H1 (cell line): Measurements from ENCODE around the gene DUOXA2. TPM values are rescaled to one million over a fixed set of nuclear protein-coding genes. Genes with fewer than 3 reads are reported as not detected.

ENCODE experiments used
- CTCF ChIA-PET: fragments of 300-600 bp; sonication (Branson Sonifier 250); formaldehyde crosslinking; loops from one replicate; lab custom pipeline; 2021; ENCODE audit not compliant: partially characterized antibody; lab: Charles Lee
- POLR2A ChIA-PET: fragments of 300-600 bp; sonication (Branson Sonifier 250); formaldehyde crosslinking; loops from one replicate; lab custom pipeline; 2021; ENCODE audit warnings: inconsistent platforms; ENCODE audit not compliant: partially characterized antibody; lab: Charles Lee
- DNase-seq, 2 experiments: peaks; one replicate each; pipeline versions ENCODE4 v3.0.0 to v3.0.0-alpha.2; 2010 to 2022; ENCODE audit warnings: low spot score in 2 of 2, low read depth in 1 of 2, mixed read lengths in 1 of 2
- FAIRE-seq: peaks from 2 replicates; lab custom pipeline; 2011; peaks lifted over from hg19 to GRCh38; lab: Jason Lieb, UNC
- H2AFZ ChIP-seq: 2 replicates; pipeline ENCODE4 v1.8.1; 2012; ENCODE audit warnings: low read length, inconsistent platforms
- H2AK5ac ChIP-seq: 2 replicates; pipeline ENCODE4 v1.6.1; 2013; ENCODE audit warnings: low read depth, low read length
- H2BK120ac ChIP-seq: replicated peaks from 2 replicates; pipeline ENCODE3; 2013; ENCODE audit warnings: low read depth, low read length, inconsistent platforms
- H2BK12ac ChIP-seq: 2 replicates; pipeline ENCODE4 v1.6.1; 2013; ENCODE audit warnings: low read depth, low read length
- H2BK15ac ChIP-seq: 2 replicates; pipeline ENCODE4 v1.6.1; 2013; ENCODE audit warnings: low read length
- H2BK20ac ChIP-seq: 2 replicates; pipeline ENCODE4 v1.6.1; 2013; ENCODE audit warnings: low read length
- H2BK5ac ChIP-seq: 2 replicates; pipeline ENCODE4 v1.6.1; 2013; ENCODE audit warnings: low read depth, low read length
- H3K14ac ChIP-seq: 2 replicates; pipeline ENCODE4 v1.6.1; 2013; ENCODE audit warnings: inconsistent platforms; ENCODE audit not compliant: insufficient read length
- H3K18ac ChIP-seq: 2 replicates; pipeline ENCODE4 v1.6.1; 2013; ENCODE audit warnings: low read length; ENCODE audit errors: extremely low read depth
- H3K23ac ChIP-seq: 2 replicates; pipeline ENCODE4 v1.6.1; 2013; ENCODE audit warnings: inconsistent platforms; ENCODE audit not compliant: insufficient read length
- H3K23me2 ChIP-seq: 2 replicates; pipeline ENCODE4 v1.6.1; 2013; ENCODE audit warnings: low read depth, low read length
- H3K27ac ChIP-seq: 2 replicates; pipeline ENCODE4 v1.6.1; 2011; ENCODE audit warnings: low read depth, low read length, inconsistent platforms
- H3K27me3 ChIP-seq, 4 experiments: replicated peaks in 1 of 4; 1 replicate in 1 of 4; 2 replicates in 3 of 4; pipeline versions ENCODE4 v1.6.1 to v1.8.1; 2011 to 2013; ENCODE audit warnings: low read length in 3 of 4, mild to moderate bottlenecking in 3 of 4, inconsistent platforms in 2 of 4, mixed read lengths in 2 of 4, moderate library complexity in 1 of 4; ENCODE audit not compliant: control insufficient read depth in 3 of 4, insufficient read depth in 3 of 4; ENCODE audit errors: extremely low read depth in 1 of 4
- H3K36me3 ChIP-seq, 4 experiments: 2 replicates each; pipeline versions ENCODE4 v1.6.1 to v1.8.1; 2011 to 2013; ENCODE audit warnings: mild to moderate bottlenecking in 4 of 4, low read length in 3 of 4, moderate library complexity in 2 of 4, control low read depth in 1 of 4, inconsistent platforms in 1 of 4; ENCODE audit not compliant: insufficient read depth in 4 of 4, control insufficient read depth in 2 of 4
- H3K4ac ChIP-seq: replicated peaks from 2 replicates; pipeline ENCODE3; 2013; ENCODE audit warnings: low read length, low read depth, mixed read lengths, inconsistent platforms; ENCODE audit not compliant: insufficient read length
- H3K4me1 ChIP-seq, 4 experiments: replicated peaks in 1 of 4; 1 replicate in 1 of 4; 2 replicates in 3 of 4; pipeline versions ENCODE4 v1.6.1 to v1.8.1; 2011 to 2013; ENCODE audit warnings: low read length in 3 of 4, inconsistent platforms in 2 of 4, mixed read lengths in 1 of 4; ENCODE audit not compliant: insufficient read depth in 4 of 4, control insufficient read depth in 3 of 4
- H3K4me2 ChIP-seq, 2 experiments: 2 replicates each; pipeline versions ENCODE4 v1.6.1 to v1.8.1; 2011 to 2013; ENCODE audit warnings: low read depth in 2 of 2, low read length in 2 of 2, control low read depth in 1 of 2, inconsistent platforms in 1 of 2, mild to moderate bottlenecking in 1 of 2; ENCODE audit not compliant: insufficient read depth in 1 of 2
- H3K4me3 ChIP-seq, 4 experiments: fragments of 200-600, 300-600 bp in 1 of 4; sonication (generic), shearing (Covaris generic), sonication (Bioruptor Twin) in 1 of 4; 2 replicates each; pipeline versions ENCODE4 v1.5.1 to v1.8.1; 2011 to 2016; ENCODE audit warnings: low read length in 4 of 4, low read depth in 3 of 4, control low read depth in 2 of 4, inconsistent platforms in 2 of 4, mild to moderate bottlenecking in 2 of 4, mixed read lengths in 1 of 4, moderate library complexity in 1 of 4; ENCODE audit not compliant: insufficient read depth in 2 of 4; ENCODE audit errors: extremely low read depth in 1 of 4
- H3K56ac ChIP-seq: replicated peaks from 2 replicates; pipeline ENCODE3; 2013; ENCODE audit warnings: low read depth, mild to moderate bottlenecking, mixed read lengths, low read length, inconsistent platforms; ENCODE audit not compliant: insufficient read length
- H3K79me1 ChIP-seq: 2 replicates; pipeline ENCODE4 v1.6.1; 2013; ENCODE audit warnings: low read depth, low read length, control low read depth
- H3K79me2 ChIP-seq, 2 experiments: 2 replicates each; pipeline versions ENCODE4 v1.6.1 to v1.8.1; 2012 to 2013; ENCODE audit warnings: low read length in 2 of 2, mild to moderate bottlenecking in 2 of 2, inconsistent platforms in 1 of 2; ENCODE audit not compliant: insufficient read depth in 2 of 2, control insufficient read depth in 1 of 2
- H3K9ac ChIP-seq, 4 experiments: replicated peaks in 1 of 4; 1 replicate in 1 of 4; 2 replicates in 3 of 4; pipeline versions ENCODE4 v1.6.1 to v1.8.1; 2011 to 2013; ENCODE audit warnings: low read depth in 3 of 4, low read length in 3 of 4, control low read depth in 2 of 4, mild to moderate bottlenecking in 2 of 4, moderate library complexity in 2 of 4, inconsistent platforms in 1 of 4; ENCODE audit errors: extremely low read depth in 1 of 4
- H3K9me3 ChIP-seq, 2 experiments: 2 replicates each; pipeline versions ENCODE4 v1.6.1 to v1.8.1; 2012 to 2013; ENCODE audit warnings: mild to moderate bottlenecking in 2 of 2, moderate library complexity in 2 of 2, control low read depth in 1 of 2, inconsistent platforms in 1 of 2, low read depth in 1 of 2, low read length in 1 of 2, mixed read lengths in 1 of 2; ENCODE audit not compliant: insufficient read depth in 2 of 2
- H4K20me1 ChIP-seq, 2 experiments: replicated peaks in 1 of 2; 2 replicates each; pipeline versions ENCODE3 to v1.8.1; 2011 to 2013; ENCODE audit warnings: inconsistent platforms in 2 of 2, low read length in 2 of 2, mild to moderate bottlenecking in 1 of 2; ENCODE audit not compliant: insufficient read depth in 2 of 2, control insufficient read depth in 1 of 2
- H4K5ac ChIP-seq: 2 replicates; pipeline ENCODE4 v1.6.1; 2013; ENCODE audit warnings: low read length, low read depth, mixed read lengths, inconsistent platforms; ENCODE audit not compliant: insufficient read length
- H4K8ac ChIP-seq: 2 replicates; pipeline ENCODE4 v1.8.0; 2013; ENCODE audit warnings: mild to moderate bottlenecking, moderate library complexity, low read length, inconsistent platforms; ENCODE audit not compliant: insufficient read depth; ENCODE audit errors: extremely low read depth
- H4K91ac ChIP-seq: replicated peaks from 2 replicates; pipeline ENCODE3; 2013; ENCODE audit warnings: low read length, mixed read lengths, inconsistent platforms; ENCODE audit not compliant: insufficient read length
- HDAC6 ChIP-seq: IDR thresholded peaks from one replicate; pipeline ENCODE4 v1.7.1; 2012; ENCODE audit warnings: low read depth, mild to moderate bottlenecking, inconsistent platforms, low read length, moderate library complexity
- WGBS, 2 experiments: shearing (Covaris generic) in 1 of 2; methylation state at CpG; one replicate each; pipeline versions ENCODE4 v1.1.6 to v1.1.7; 2013 to 2015; ENCODE audit warnings: low lambda C conversion rate in 2 of 2, mixed read lengths in 2 of 2, inconsistent platforms in 1 of 2, low coverage in 1 of 2, missing lambda C conversion rate in 1 of 2; ENCODE audit not compliant: insufficient replicate concordance in 2 of 2, insufficient coverage in 1 of 2, insufficient read length in 1 of 2; ENCODE audit errors: extremely low coverage in 1 of 2, missing lambda C conversion rate in 1 of 2; 5-methylcytosine and 5-hydroxymethylcytosine counted together
- polyA plus RNA-seq, 7 experiments: library from polyadenylated mRNA; depleted of rRNA in 3 of 7; stranded (reverse) in 5 of 7; unstranded in 2 of 7; fragments of >200 nt in 5 of 7; fragments of 200-250 nt in 2 of 7; gene quantifications; 1 replicate in 5 of 7; 2 replicates in 1 of 7; 4 replicates in 1 of 7; pipeline versions ENCODE4 v1.2.1 to v1.2.3, GENCODE V29; 2011 to 2013; ENCODE audit warnings: missing spikeins in 2 of 7, mixed read lengths in 2 of 7
- total RNA-seq: library from RNA; stranded (reverse); fragmentation: NEBNext Ultra II Directional; extraction: Animal tissue kit (Norgen Biotek cat#: 25700); gene quantifications from 2 replicates; pipeline ENCODE4 v1.2.1, GENCODE V29; 2021

The DUOXA2 gene
- total and polyA plus RNA-seq, 2 of the 8 experiments (the other 6 are each of a cell fraction or from before 2014, with no cell fraction given): 0.05 TPM; not detected in 1

- Histone ChIP-seq H4K5ac (no peak overlapping the region), H3K79me1 (no peaks in the 10 kb centered on the region), H2BK120ac (no peak overlapping the region), H3K23ac (no peak overlapping the region), H3K4me3 (no peak overlapping the region), H2BK15ac (no peak overlapping the region), H3K36me3 (no peaks in the 10 kb centered on the region), H2AK5ac (no peak overlapping the region), H3K4ac (no peak overlapping the region), H2AFZ (no peak overlapping the region), H3K79me2 (no peaks in the 10 kb centered on the region), H4K20me1 (no peaks in the 10 kb centered on the region), H4K91ac (no peak overlapping the region), H3K18ac (no peak overlapping the region), H2BK20ac (no peak overlapping the region), H4K8ac (no peak overlapping the region), H3K4me1 (no peaks in the 10 kb centered on the region; a peak in 1 of 7 replicates), H2BK12ac (no peak overlapping the region), H3K9ac (no peak overlapping the region), H3K9me3 (no peaks in the 10 kb centered on the region), H3K23me2 (no peaks in the 10 kb centered on the region), H2BK5ac (no peak overlapping the region), H3K27me3 (no peaks in the 10 kb centered on the region), H3K4me2 (no peak overlapping the region), H3K14ac (no peak overlapping the region), H3K56ac (no peak overlapping the region), H3K27ac (no peak overlapping the region)
- POLR2A ChIA-PET: no interaction called here
- CTCF ChIA-PET: no interaction called here
- no peak for DNase-seq
- no peak for FAIRE-seq
- TF ChIP-seq HDAC6: no peak
- WGBS, 2 experiments: 87% methylated on average over 2 of the region's 2 CpGs; no CpG with 5 or more reads in 1 of the 2 experiments
These were observed 22.6 kb upstream of the DUOXA2 start for GRCh38 chr15:45091576-45091975.
